Measurements from ENCODE around the gene CLBA1.

- TF ChIP-seq SP1 (IDR thresholded peaks at IDR 0.05) (no peak), ELF4 (IDR thresholded peaks at IDR 0.05) (no peak), FOXM1 (IDR thresholded peaks at IDR 0.05; ENCODE audit: borderline replicate concordance) (no peak), BHLHE40 (IDR thresholded peaks at IDR 0.05; ENCODE audit: borderline replicate concordance) (no peak), FOXA1 (IDR thresholded peaks at IDR 0.05) (no peak), SUZ12 (IDR thresholded peaks at IDR 0.05) (no peak)
Measured at GRCh38 chr14:104937694-104938365, 47.8 kb upstream of the CLBA1 start.
